HepG2 (cell line): ENCODE results near the gene INAFM1.

Experiments used
- ARHGAP35 ChIP-seq: sonication (generic); formaldehyde crosslinking; IDR thresholded peaks from 2 replicates; pipeline ENCODE4 v1.9.0; 2022; ENCODE audit warnings: mild to moderate bottlenecking, inconsistent platforms, moderate library complexity, missing genetic modification reagents, borderline replicate concordance
- HNF4A ChIP-seq: sonication (generic); formaldehyde crosslinking; IDR thresholded peaks from 2 replicates; pipeline ENCODE4 v1.4.0; 2020; ENCODE audit warnings: missing genetic modification reagents
- MAFK ChIP-seq, 2 experiments: IDR thresholded peaks in 1 of 2; conservative IDR thresholded peaks in 1 of 2; 2 replicates each; pipeline ENCODE4 v1.6.1; 2011; ENCODE audit warnings: improper control_type of control experiment in 2 of 2, low read length in 2 of 2
- NR2C2 ChIP-seq: sonication (generic); formaldehyde crosslinking; IDR thresholded peaks from 2 replicates; pipeline ENCODE4 v1.4.0; 2020; ENCODE audit warnings: missing genetic modification reagents, mild to moderate bottlenecking, moderate library complexity, borderline replicate concordance
- RELA ChIP-seq: sonication (generic); formaldehyde crosslinking; IDR thresholded peaks from 2 replicates; pipeline ENCODE4 v1.4.0; 2020; ENCODE audit warnings: missing genetic modification reagents
- RXRA ChIP-seq: sonication (generic); formaldehyde crosslinking; IDR thresholded peaks from 2 replicates; pipeline ENCODE4 v1.5.1; 2020; ENCODE audit warnings: missing genetic modification reagents
- SP1 ChIP-seq, 2 experiments: fragments of 450-650 bp in 1 of 2; sonication (generic) in 1 of 2; formaldehyde crosslinking in 1 of 2; IDR thresholded peaks; 2 replicates each; pipeline versions ENCODE4 v1.4.0 to v1.6.1; 2016 to 2020; ENCODE audit warnings: missing genetic modification reagents in 1 of 2
- TEAD3 ChIP-seq: optimal IDR thresholded peaks from 2 replicates; pipeline ENCODE3; 2016; ENCODE audit warnings: borderline replicate concordance
- TGIF2 ChIP-seq: IDR thresholded peaks from 2 replicates; pipeline ENCODE4 v1.6.1; 2016; ENCODE audit warnings: control low read depth, missing compliant biosample characterization
- ZNF350 ChIP-seq: sonication (generic); formaldehyde crosslinking; IDR thresholded peaks from 2 replicates; pipeline ENCODE4 v1.4.0; 2020; ENCODE audit warnings: mild to moderate bottlenecking, low read depth, missing genetic modification reagents, borderline replicate concordance
- ZNF629 ChIP-seq: sonication (generic); formaldehyde crosslinking; conservative IDR thresholded peaks from 2 replicates; pipeline ENCODE4 v1.5.0; 2020; ENCODE audit warnings: missing genetic modification reagents
- ZSCAN31 ChIP-seq: sonication (generic); formaldehyde crosslinking; IDR thresholded peaks from 2 replicates; pipeline ENCODE4 v1.5.0; 2020; ENCODE audit warnings: low read depth, mild to moderate bottlenecking, missing genetic modification reagents
- TF ChIP-seq, protein P1 (sequence below): sonication (generic); formaldehyde crosslinking; IDR thresholded peaks from 2 replicates; pipeline ENCODE4 v1.5.0; 2020; ENCODE audit warnings: mild to moderate bottlenecking, missing genetic modification reagents, moderate library complexity

DNA sequence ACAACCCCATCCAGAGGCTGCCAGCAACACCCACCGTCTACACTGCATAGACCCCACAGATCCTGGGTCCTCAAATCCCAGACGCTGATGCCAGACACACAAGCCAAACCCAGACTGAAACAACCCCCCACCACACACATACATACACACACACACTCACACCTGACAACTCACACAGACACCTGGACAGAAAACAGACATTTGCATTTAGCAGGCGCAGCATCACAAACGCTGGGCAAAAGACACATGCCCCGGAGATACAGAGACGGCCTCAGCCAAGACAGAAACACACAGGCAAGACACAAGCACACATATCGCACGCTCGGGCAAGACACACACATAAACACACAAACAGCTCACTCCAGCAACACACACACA is 45.0 kb upstream of the INAFM1 start:
- TF ChIP-seq ARHGAP35 (CRISPR knock-in tag), result no peak
- TF ChIP-seq TGIF2 (CRISPR knock-in tag), result no peak
- TF ChIP-seq RXRA (CRISPR knock-in tag), result no peak
- TF ChIP-seq MAFK (conservative IDR thresholded peaks at IDR 0.05 in 1 of 2, IDR thresholded peaks at IDR 0.05 in 1 of 2; ENCODE audit: low read length in 2 of 2), result no peak
- TF ChIP-seq SP1 (IDR thresholded peaks at IDR 0.05), result no peak
- TF ChIP-seq SP1 (CRISPR knock-in tag; IDR thresholded peaks at IDR 0.05), result no peak
- TF ChIP-seq, protein P1, sequence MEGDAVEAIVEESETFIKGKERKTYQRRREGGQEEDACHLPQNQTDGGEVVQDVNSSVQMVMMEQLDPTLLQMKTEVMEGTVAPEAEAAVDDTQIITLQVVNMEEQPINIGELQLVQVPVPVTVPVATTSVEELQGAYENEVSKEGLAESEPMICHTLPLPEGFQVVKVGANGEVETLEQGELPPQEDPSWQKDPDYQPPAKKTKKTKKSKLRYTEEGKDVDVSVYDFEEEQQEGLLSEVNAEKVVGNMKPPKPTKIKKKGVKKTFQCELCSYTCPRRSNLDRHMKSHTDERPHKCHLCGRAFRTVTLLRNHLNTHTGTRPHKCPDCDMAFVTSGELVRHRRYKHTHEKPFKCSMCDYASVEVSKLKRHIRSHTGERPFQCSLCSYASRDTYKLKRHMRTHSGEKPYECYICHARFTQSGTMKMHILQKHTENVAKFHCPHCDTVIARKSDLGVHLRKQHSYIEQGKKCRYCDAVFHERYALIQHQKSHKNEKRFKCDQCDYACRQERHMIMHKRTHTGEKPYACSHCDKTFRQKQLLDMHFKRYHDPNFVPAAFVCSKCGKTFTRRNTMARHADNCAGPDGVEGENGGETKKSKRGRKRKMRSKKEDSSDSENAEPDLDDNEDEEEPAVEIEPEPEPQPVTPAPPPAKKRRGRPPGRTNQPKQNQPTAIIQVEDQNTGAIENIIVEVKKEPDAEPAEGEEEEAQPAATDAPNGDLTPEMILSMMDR (CRISPR knock-in tag), result no peak
- TF ChIP-seq TEAD3 (CRISPR knock-in tag), result no peak
- no peak for TF ChIP-seq ZSCAN31
- no peak for TF ChIP-seq RELA (CRISPR knock-in tag)
- TF ChIP-seq NR2C2, result no peak
- no peak for TF ChIP-seq ZNF629 (CRISPR knock-in tag)
- TF ChIP-seq ZNF350 (CRISPR knock-in tag), result no peak
- no peak for TF ChIP-seq HNF4A (CRISPR knock-in tag)
